GM21528 (cell line): ENCODE data around the gene UTP20.

Experiments
- ATAC-seq: cut with Tn5 transposase; IDR thresholded peaks from one replicate; pipeline ENCODE4 v1.9.1; 2021; ENCODE audit warnings: mild to moderate bottlenecking, moderate library complexity; ENCODE audit not compliant: unreplicated experiment, low FRiP score

The UTP20 gene

GRCh38 chr12:101424620-101425019 lies 144.7 kb downstream of the UTP20 start:
- no peak for ATAC-seq

- ATAC-seq: no peak
Observed at GRCh38 chr12:101430456-101430855, 150.6 kb downstream of the UTP20 start.

GRCh38 chr12:101436136-101436535 lies 156.2 kb downstream of the UTP20 start:
- no peak for ATAC-seq
